Sigmoid colon (tissue), 7 donors: Measurements from ENCODE around the gene CD63. TPM values are rescaled to one million over a fixed set of nuclear protein-coding genes. Genes with fewer than 3 reads are reported as not detected.

ENCODE experiments used
- DNase-seq: peaks from one replicate; pipeline ENCODE4 v3.0.0-alpha.2; 2019
- H3K27ac ChIP-seq, 4 donors: fragments of 200-600 bp; sonication (generic); one replicate each; pipeline ENCODE4 v1.5.1; 2016 to 2019; ENCODE audit warnings: mild to moderate bottlenecking in 1 of 4
- H3K27me3 ChIP-seq, 3 donors: fragments of 200-600 bp; sonication (generic); one replicate each; pipeline ENCODE4 v1.5.1; 2019; ENCODE audit warnings: mild to moderate bottlenecking in 1 of 3
- H3K36me3 ChIP-seq, 4 donors: fragments of 200-600 bp; sonication (generic); one replicate each; pipeline ENCODE4 v1.5.1; 2016 to 2019
- H3K4me1 ChIP-seq, 4 donors: fragments of 200-600 bp; sonication (generic); one replicate each; pipeline ENCODE4 v1.5.1; 2017 to 2019
- H3K4me3 ChIP-seq, 4 donors: fragments of 200-600 bp; sonication (generic); one replicate each; pipeline ENCODE4 v1.5.1; 2017 to 2019; ENCODE audit warnings: mild to moderate bottlenecking in 2 of 4, moderate library complexity in 1 of 4
- H3K9me3 ChIP-seq, 4 donors: fragments of 200-600 bp in 3 of 4; sonication (generic) in 3 of 4; one replicate each; pipeline versions ENCODE4 v1.5.1 to v1.6.1; 2013 to 2019
- EP300 ChIP-seq, 4 donors: sonication (generic); formaldehyde crosslinking; IDR thresholded peaks; one replicate each; pipeline ENCODE4 v1.6.1; 2017; ENCODE audit warnings: antibody characterized with exemption in 4 of 4
- POLR2A ChIP-seq, 2 donors: fragments of 450-650 bp; IDR thresholded peaks; one replicate each; pipeline ENCODE4 v1.6.1; 2016; ENCODE audit warnings: antibody characterized with exemption in 2 of 2, mild to moderate bottlenecking in 2 of 2, moderate library complexity in 2 of 2
- POLR2AphosphoS5 ChIP-seq, 4 donors: sonication (generic); formaldehyde crosslinking; IDR thresholded peaks; one replicate each; pipeline ENCODE4 v1.6.1; 2017; ENCODE audit warnings: antibody characterized with exemption in 4 of 4
- WGBS, 2 donors: extraction: QIAGEN DNeasy Blood & Tissue Kit; methylation state at CpG; one replicate each; pipeline ENCODE4 v1.1.7; 2013; 5-methylcytosine and 5-hydroxymethylcytosine counted together
- intact Hi-C: fragments of 100-400 bp; cut with DNase I; formaldehyde crosslinking; loops from one replicate; pipeline ENCODE4 v1.15.1; 2023
- polyA plus RNA-seq, 3 donors: library from polyadenylated mRNA; stranded (reverse); fragments of 200-250 nt; gene quantifications; one replicate each; pipeline ENCODE4 v1.2.3, GENCODE V29; 2013
- total RNA-seq, 4 donors: library from RNA; depleted of rRNA; stranded (reverse); fragments of >200 nt; gene quantifications; one replicate each; pipeline ENCODE4 v1.1.0, GENCODE V29; 2016
- TF ChIP-seq, protein P1 (sequence below), 4 experiments: fragments of 450-650 bp in 3 of 4; fragments of 200-600 bp in 1 of 4; IDR thresholded peaks; one replicate each; pipeline ENCODE4 v1.5.1; 2016 to 2019; ENCODE audit warnings: antibody characterized with exemption in 4 of 4, mild to moderate bottlenecking in 3 of 4, moderate library complexity in 2 of 4
- donor health status: healthy with polysubstance abuse.
- donor health status: Bipolar disorder and iron deficiency.
- donor health status: healthy.

The CD63 gene
- total and polyA plus RNA-seq, 7 donors: 450 to 1,058 (median 842) TPM

DNA sequence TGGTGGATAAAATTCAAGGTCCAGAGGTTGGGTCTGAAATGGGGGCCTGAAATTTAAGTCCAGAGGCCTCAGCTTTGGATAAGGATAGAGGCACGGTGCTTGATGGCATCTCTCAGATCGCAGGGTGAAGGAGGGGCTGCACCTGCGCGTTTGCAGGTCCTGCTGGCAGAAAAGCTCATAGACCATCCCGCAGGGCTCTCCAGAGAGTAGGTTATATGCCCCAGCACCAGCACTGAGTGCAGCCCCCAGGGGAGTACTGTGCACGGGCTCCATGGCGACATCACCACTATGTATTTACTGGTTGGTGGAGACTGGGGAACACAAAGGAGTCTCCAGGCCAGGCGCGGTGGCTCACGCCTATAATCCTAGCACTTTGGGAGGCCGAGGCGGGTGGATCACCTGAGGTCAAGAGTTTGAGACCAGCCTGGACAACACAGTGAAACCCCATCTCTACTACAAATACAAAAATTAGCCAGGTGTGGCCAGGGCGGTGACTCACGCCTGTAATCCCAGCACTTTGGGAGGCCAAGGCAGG, 4.3 kb upstream of the CD63 start:
- Histone ChIP-seq H3K4me3 (no peak overlapping the region), H3K27me3 (no peaks in the 10 kb centered on the region), H3K4me1 (peaks cover 0 to 36% (median 28%) of the 10 kb centered on the region in 4 donors), H3K36me3 (no peaks in the 10 kb centered on the region), H3K9me3 (no peaks in the 10 kb centered on the region), H3K27ac (peak overlapping the region in 2 of 4 donors; percentile 0 to 100)
- 86 to 91% methylated on average over 14 of the region's 14 CpGs for WGBS, 2 donors
- DNase-seq: peak; percentile 60
- intact Hi-C loops: no loop called here
- TF ChIP-seq, protein P1, sequence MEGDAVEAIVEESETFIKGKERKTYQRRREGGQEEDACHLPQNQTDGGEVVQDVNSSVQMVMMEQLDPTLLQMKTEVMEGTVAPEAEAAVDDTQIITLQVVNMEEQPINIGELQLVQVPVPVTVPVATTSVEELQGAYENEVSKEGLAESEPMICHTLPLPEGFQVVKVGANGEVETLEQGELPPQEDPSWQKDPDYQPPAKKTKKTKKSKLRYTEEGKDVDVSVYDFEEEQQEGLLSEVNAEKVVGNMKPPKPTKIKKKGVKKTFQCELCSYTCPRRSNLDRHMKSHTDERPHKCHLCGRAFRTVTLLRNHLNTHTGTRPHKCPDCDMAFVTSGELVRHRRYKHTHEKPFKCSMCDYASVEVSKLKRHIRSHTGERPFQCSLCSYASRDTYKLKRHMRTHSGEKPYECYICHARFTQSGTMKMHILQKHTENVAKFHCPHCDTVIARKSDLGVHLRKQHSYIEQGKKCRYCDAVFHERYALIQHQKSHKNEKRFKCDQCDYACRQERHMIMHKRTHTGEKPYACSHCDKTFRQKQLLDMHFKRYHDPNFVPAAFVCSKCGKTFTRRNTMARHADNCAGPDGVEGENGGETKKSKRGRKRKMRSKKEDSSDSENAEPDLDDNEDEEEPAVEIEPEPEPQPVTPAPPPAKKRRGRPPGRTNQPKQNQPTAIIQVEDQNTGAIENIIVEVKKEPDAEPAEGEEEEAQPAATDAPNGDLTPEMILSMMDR (IDR thresholded peaks at IDR 0.05): no peak
- TF ChIP-seq EP300 (IDR thresholded peaks at IDR 0.05) (no peak), POLR2AphosphoS5 (IDR thresholded peaks at IDR 0.05) (no peak), POLR2A (IDR thresholded peaks at IDR 0.05) (no peak)

DNA sequence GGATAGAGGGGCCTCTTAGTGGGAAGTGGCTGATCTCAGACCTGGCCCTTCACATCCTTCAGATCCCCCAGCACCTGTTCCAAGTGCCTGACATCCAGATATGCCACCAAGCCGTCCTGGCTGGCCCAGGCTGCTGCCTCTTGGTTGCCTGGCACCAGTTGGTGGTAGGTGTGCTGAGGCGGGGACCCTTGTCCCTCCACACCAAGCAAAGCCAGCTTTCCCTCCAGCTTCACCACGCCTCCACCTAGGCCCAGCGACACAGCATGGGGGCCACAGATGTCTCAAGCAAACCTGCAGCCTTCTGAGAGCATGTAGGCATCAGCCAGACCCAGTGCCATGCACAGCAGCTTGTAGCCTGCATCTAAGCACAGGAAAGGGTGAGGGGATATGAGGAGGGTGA, 3.5 kb upstream of the CD63 start:
- no peak overlapping the region for H3K4me3 ChIP-seq
- no peaks in the 10 kb centered on the region for H3K27me3 ChIP-seq
- TF ChIP-seq POLR2AphosphoS5 (IDR thresholded peaks at IDR 0.05) (no peak), EP300 (IDR thresholded peaks at IDR 0.05) (no peak), POLR2A (IDR thresholded peaks at IDR 0.05) (no peak)
- TF ChIP-seq, protein P1 (IDR thresholded peaks at IDR 0.05): no peak
- H3K9me3 ChIP-seq: no peaks in the 10 kb centered on the region
- H3K36me3 ChIP-seq: peaks cover 0 to under 1% (median 0%) of the 10 kb centered on the region in 4 donors
- H3K4me1 ChIP-seq: peaks cover 0 to 34% (median 28%) of the 10 kb centered on the region in 4 donors
- WGBS, 2 donors: 87 to 88% methylated on average over 4 of the region's 4 CpGs
- peak overlapping the region in 3 of 4 donors; percentile 100 for H3K27ac ChIP-seq
- intact Hi-C loops: no loop called here
- peak; percentile 66 for DNase-seq

DNA sequence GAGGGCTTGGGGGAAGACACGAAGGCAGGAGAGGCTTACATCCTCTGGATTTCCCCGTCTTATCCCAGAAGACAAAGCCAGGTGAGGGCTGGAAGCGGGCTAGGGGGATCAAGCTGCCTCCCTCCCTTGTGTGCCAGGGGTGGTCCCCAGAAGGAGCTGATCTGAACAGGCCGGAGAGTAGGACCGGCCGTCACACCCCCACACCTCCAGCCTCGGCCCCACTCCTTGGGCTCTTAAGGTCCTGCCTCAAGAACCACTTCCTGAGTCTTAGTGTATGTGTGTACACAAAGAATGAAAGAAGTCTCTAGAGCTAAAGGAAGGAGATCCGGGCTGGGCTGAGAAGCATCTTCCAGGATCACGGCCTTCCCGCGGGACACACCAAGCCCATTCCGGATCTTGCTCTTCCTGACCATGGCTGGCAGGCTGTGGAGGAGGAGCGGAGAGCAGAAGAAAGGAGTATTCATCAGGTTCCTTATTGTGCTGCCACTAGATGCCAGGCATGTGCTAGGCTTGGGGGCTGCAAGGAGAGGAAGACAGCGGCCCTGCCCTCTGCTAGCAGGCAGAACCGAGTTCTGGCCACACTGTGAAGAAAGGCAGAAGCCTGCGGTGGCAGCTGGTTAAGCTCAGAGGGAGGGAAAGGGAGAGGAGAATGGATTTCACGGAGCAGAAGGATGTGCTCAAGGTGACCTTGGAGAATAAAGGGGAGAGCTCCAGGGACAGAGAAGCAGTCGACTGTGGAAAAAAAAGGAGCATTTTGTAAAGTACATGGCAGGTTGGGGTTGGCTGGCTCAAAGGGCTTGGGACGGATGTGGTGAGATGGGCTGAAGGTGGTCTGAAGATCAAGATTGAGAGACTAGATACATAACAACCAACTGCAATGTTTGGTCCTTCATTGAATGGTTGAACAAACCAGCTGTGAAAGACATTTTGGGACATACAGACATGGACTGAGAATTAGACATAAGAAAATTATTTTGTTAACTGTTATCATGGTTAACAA, 1.3 kb upstream of the CD63 start:
- DNase-seq: peak; percentile 86
- Histone ChIP-seq H3K27ac (peak overlapping the region; percentile 100), H3K9me3 (no peaks in the 10 kb centered on the region), H3K4me1 (peaks cover 0 to 51% (median 46%) of the 10 kb centered on the region in 4 donors), H3K36me3 (peaks cover 9 to 22% (median 14%) of the 10 kb centered on the region in 4 donors), H3K27me3 (no peaks in the 10 kb centered on the region), H3K4me3 (peak overlapping the region; percentile 95 to 99 (median 98))
- no peak for TF ChIP-seq EP300 (IDR thresholded peaks at IDR 0.05)
- TF ChIP-seq POLR2AphosphoS5 (IDR thresholded peaks at IDR 0.05): peak; percentile 56 to 92 (median 74)
- TF ChIP-seq, protein P1 (IDR thresholded peaks at IDR 0.05): no peak
- TF ChIP-seq POLR2A (IDR thresholded peaks at IDR 0.05): peak in 1 of 2 donors; percentile 13
- 6 to 10% methylated on average over 19 of the region's 19 CpGs for WGBS, 2 donors
- intact Hi-C loops: no loop called here

DNA sequence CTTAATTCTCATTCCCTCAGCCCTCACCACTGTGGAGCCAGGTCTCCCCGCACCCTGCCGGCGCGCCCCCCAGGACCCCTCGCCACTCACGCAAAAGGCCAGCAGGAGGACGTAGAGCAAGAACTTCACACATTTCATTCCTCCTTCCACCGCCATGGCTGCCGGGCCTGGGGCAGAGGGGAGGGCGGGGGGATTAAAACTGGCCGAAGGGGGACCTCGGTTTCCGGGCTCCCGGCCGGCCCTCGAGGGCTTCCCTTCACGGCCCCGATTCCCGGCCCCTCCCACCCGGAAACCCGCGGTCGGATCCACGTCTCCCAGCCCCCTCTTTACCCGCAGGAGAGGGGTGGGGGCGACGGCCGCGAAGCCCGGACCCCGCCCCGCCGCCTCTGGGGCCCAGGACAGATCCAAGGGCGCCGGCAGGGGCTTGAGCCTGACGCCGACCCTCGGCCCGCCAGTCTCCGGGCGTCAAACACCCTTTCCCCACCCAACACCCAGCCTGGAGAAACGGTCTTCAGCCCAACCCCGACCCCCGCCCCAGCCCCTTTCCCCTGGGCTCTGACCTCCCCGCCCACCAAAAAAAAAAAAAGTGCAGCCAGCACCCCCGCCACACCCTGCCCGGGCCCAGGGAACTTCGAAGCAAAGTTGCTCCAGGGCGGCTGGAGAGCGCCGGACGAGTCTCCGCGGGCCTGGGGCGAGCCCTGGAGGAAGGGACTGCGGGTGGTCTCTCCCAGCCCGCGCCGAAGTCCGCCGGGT, 447 bp downstream of the CD63 start:
- 0 to 1% methylated on average over 61 of the region's 61 CpGs for WGBS, 2 donors
- H3K27ac ChIP-seq: peak overlapping the region; percentile 100
- no peaks in the 10 kb centered on the region for H3K27me3 ChIP-seq
- H3K4me1 ChIP-seq: peaks cover 0 to 69% (median 63%) of the 10 kb centered on the region in 4 donors
- TF ChIP-seq POLR2A (IDR thresholded peaks at IDR 0.05) (no peak), POLR2AphosphoS5 (IDR thresholded peaks at IDR 0.05) (peak in 1 of 4 donors; percentile 10)
- peaks cover 19 to 36% (median 23%) of the 10 kb centered on the region in 4 donors for H3K36me3 ChIP-seq
- DNase-seq: peak; percentile 94
- H3K4me3 ChIP-seq: peak overlapping the region; percentile 95 to 99 (median 98)
- no peaks in the 10 kb centered on the region for H3K9me3 ChIP-seq
- intact Hi-C loops: no loop called here
